ENCODE results near the gene CFAP100. TPM values are rescaled to one million over a fixed set of nuclear protein-coding genes. Genes with fewer than 3 reads are reported as not detected.

Gene CFAP100
- total and polyA plus RNA-seq, 2 donors = 0.11 TPM; not detected in 1

- peak overlapping the region in 1 of 2 donors; percentile 43 for H3K27ac ChIP-seq (ENCODE audit: low read depth in 1 of 2, low read length in 1 of 2)
- H3K9me3 ChIP-seq (ENCODE audit: control insufficient read depth in 2 of 2, insufficient read depth in 1 of 2, low read length in 1 of 2) = peaks cover 0 to 4% of the 10 kb centered on the region in 2 donors
- peak overlapping the region in 1 of 2 donors; percentile 61 for H3K4me3 ChIP-seq (ENCODE audit: low read length in 2 of 2)
- H3K27me3 ChIP-seq (ENCODE audit: control insufficient read depth in 2 of 2, insufficient read depth in 1 of 2, low read length in 1 of 2) = peaks cover 52 to 76% of the 10 kb centered on the region in 2 donors
- H3K36me3 ChIP-seq (ENCODE audit: control insufficient read depth in 2 of 2, insufficient read depth in 2 of 2, low read length in 1 of 2) = no peaks in the 10 kb centered on the region
- H3K4me1 ChIP-seq (ENCODE audit: control insufficient read depth in 2 of 2, insufficient read depth in 2 of 2, low read length in 2 of 2) = peaks cover 7 to 23% of the 10 kb centered on the region in 2 donors
- WGBS = 2% methylated on average over 100 of the region's 100 CpGs
- DNase-seq (ENCODE audit: low read depth in 6 of 9, low spot score in 9 of 9) = peak in 1 of 9 donors; percentile 12
These were observed 38.1 kb upstream of the CFAP100 start for GRCh38 chr3:126356373-126357264.

GRCh38 chr3:126357295-126358037 is 37.2 kb upstream of the CFAP100 start, which contains the start of gene KLF15:
KLF15 (minus strand) TSS chr3:126357408; CDS start chr3:126352922, 4,486 bp downstream.
- Histone ChIP-seq H3K9me3 (ENCODE audit: control insufficient read depth in 2 of 2, insufficient read depth in 1 of 2, low read length in 1 of 2) (peaks cover 0 to 4% of the 10 kb centered on the region in 2 donors), H3K27ac (ENCODE audit: low read depth in 1 of 2, low read length in 1 of 2) (peak within 1 kb of the TSS in 1 of 2 donors; percentile 43), H3K27me3 (ENCODE audit: control insufficient read depth in 2 of 2, insufficient read depth in 1 of 2, low read length in 1 of 2) (peaks cover 52 to 80% of the 10 kb centered on the region in 2 donors), H3K4me1 (ENCODE audit: control insufficient read depth in 2 of 2, insufficient read depth in 2 of 2, low read length in 2 of 2) (peaks cover 7 to 23% of the 10 kb centered on the region in 2 donors), H3K36me3 (ENCODE audit: control insufficient read depth in 2 of 2, insufficient read depth in 2 of 2, low read length in 1 of 2) (no peaks in the 10 kb centered on the region), H3K4me3 (ENCODE audit: low read length in 2 of 2) (peak within 1 kb of the TSS in 1 of 2 donors; percentile 61)
- WGBS = 1% methylated on average over 86 of the region's 86 CpGs
- peak in 8 of 9 donors; percentile 29 to 83 (median 68) for DNase-seq (ENCODE audit: low read depth in 6 of 9, low spot score in 9 of 9)

- H3K4me1 ChIP-seq (ENCODE audit: control insufficient read depth in 2 of 2, insufficient read depth in 2 of 2, low read length in 2 of 2) = peaks cover 7 to 23% of the 10 kb centered on the region in 2 donors
- WGBS = 12% methylated on average over 11 of the region's 11 CpGs
- peaks cover 0 to 4% of the 10 kb centered on the region in 2 donors for H3K9me3 ChIP-seq (ENCODE audit: control insufficient read depth in 2 of 2, insufficient read depth in 1 of 2, low read length in 1 of 2)
- no peak overlapping the region for H3K27ac ChIP-seq (ENCODE audit: low read depth in 1 of 2, low read length in 1 of 2)
- peak overlapping the region in 1 of 2 donors; percentile 61 for H3K4me3 ChIP-seq (ENCODE audit: low read length in 2 of 2)
- no peaks in the 10 kb centered on the region for H3K36me3 ChIP-seq (ENCODE audit: control insufficient read depth in 2 of 2, insufficient read depth in 2 of 2, low read length in 1 of 2)
- no peak for DNase-seq (ENCODE audit: low read depth in 6 of 9, low spot score in 9 of 9)
- H3K27me3 ChIP-seq (ENCODE audit: control insufficient read depth in 2 of 2, insufficient read depth in 1 of 2, low read length in 1 of 2) = peaks cover 52 to 80% of the 10 kb centered on the region in 2 donors
These were observed 36.5 kb upstream of the CFAP100 start for GRCh38 chr3:126358038-126358815.

GRCh38 chr3:126358816-126359181 is 35.9 kb upstream of the CFAP100 start:
- Histone ChIP-seq H3K27ac (ENCODE audit: low read depth in 1 of 2, low read length in 1 of 2) (no peak overlapping the region), H3K9me3 (ENCODE audit: control insufficient read depth in 2 of 2, insufficient read depth in 1 of 2, low read length in 1 of 2) (peaks cover 0 to 4% of the 10 kb centered on the region in 2 donors), H3K4me3 (ENCODE audit: low read length in 2 of 2) (no peak overlapping the region), H3K36me3 (ENCODE audit: control insufficient read depth in 2 of 2, insufficient read depth in 2 of 2, low read length in 1 of 2) (no peaks in the 10 kb centered on the region), H3K4me1 (ENCODE audit: control insufficient read depth in 2 of 2, insufficient read depth in 2 of 2, low read length in 2 of 2) (peaks cover 7 to 23% of the 10 kb centered on the region in 2 donors), H3K27me3 (ENCODE audit: control insufficient read depth in 2 of 2, insufficient read depth in 1 of 2, low read length in 1 of 2) (peaks cover 52 to 76% of the 10 kb centered on the region in 2 donors)
- no peak for DNase-seq (ENCODE audit: low read depth in 6 of 9, low spot score in 9 of 9)
- WGBS = 86% methylated on average over 3 of the region's 3 CpGs

- DNase-seq (ENCODE audit: low read depth in 6 of 9, low spot score in 9 of 9) = no peak
- peaks cover 47 to 65% of the 10 kb centered on the region in 2 donors for H3K27me3 ChIP-seq (ENCODE audit: control insufficient read depth in 2 of 2, insufficient read depth in 1 of 2, low read length in 1 of 2)
- no peak overlapping the region for H3K27ac ChIP-seq (ENCODE audit: low read depth in 1 of 2, low read length in 1 of 2)
- H3K36me3 ChIP-seq (ENCODE audit: control insufficient read depth in 2 of 2, insufficient read depth in 2 of 2, low read length in 1 of 2) = no peaks in the 10 kb centered on the region
- H3K4me1 ChIP-seq (ENCODE audit: control insufficient read depth in 2 of 2, insufficient read depth in 2 of 2, low read length in 2 of 2) = peaks cover 7 to 22% of the 10 kb centered on the region in 2 donors
- H3K4me3 ChIP-seq (ENCODE audit: low read length in 2 of 2) = no peak overlapping the region
- peaks cover 0 to 4% of the 10 kb centered on the region in 2 donors for H3K9me3 ChIP-seq (ENCODE audit: control insufficient read depth in 2 of 2, insufficient read depth in 1 of 2, low read length in 1 of 2)
- 77% methylated on average over 3 of the region's 3 CpGs for WGBS
These were observed 34.5 kb upstream of the CFAP100 start for GRCh38 chr3:126360046-126360713.

GRCh38 chr3:126360714-126361060 is 34.0 kb upstream of the CFAP100 start:
- Histone ChIP-seq H3K4me1 (ENCODE audit: control insufficient read depth in 2 of 2, insufficient read depth in 2 of 2, low read length in 2 of 2) (peaks cover 7 to 17% of the 10 kb centered on the region in 2 donors), H3K27ac (ENCODE audit: low read depth in 1 of 2, low read length in 1 of 2) (no peak overlapping the region), H3K36me3 (ENCODE audit: control insufficient read depth in 2 of 2, insufficient read depth in 2 of 2, low read length in 1 of 2) (no peaks in the 10 kb centered on the region), H3K27me3 (ENCODE audit: control insufficient read depth in 2 of 2, insufficient read depth in 1 of 2, low read length in 1 of 2) (peaks cover 42 to 60% of the 10 kb centered on the region in 2 donors), H3K9me3 (ENCODE audit: control insufficient read depth in 2 of 2, insufficient read depth in 1 of 2, low read length in 1 of 2) (peaks cover 0 to 4% of the 10 kb centered on the region in 2 donors), H3K4me3 (ENCODE audit: low read length in 2 of 2) (no peak overlapping the region)
- WGBS = 84% methylated on average over 3 of the region's 3 CpGs
- DNase-seq (ENCODE audit: low read depth in 6 of 9, low spot score in 9 of 9) = no peak

GRCh38 chr3:126361211-126361610 is 33.5 kb upstream of the CFAP100 start:
- Histone ChIP-seq H3K9me3 (ENCODE audit: control insufficient read depth in 2 of 2, insufficient read depth in 1 of 2, low read length in 1 of 2) (peaks cover 0 to 4% of the 10 kb centered on the region in 2 donors), H3K4me1 (ENCODE audit: control insufficient read depth in 2 of 2, insufficient read depth in 2 of 2, low read length in 2 of 2) (peaks cover 7 to 12% of the 10 kb centered on the region in 2 donors), H3K4me3 (ENCODE audit: low read length in 2 of 2) (no peak overlapping the region), H3K27me3 (ENCODE audit: control insufficient read depth in 2 of 2, insufficient read depth in 1 of 2, low read length in 1 of 2) (peaks cover 37 to 55% of the 10 kb centered on the region in 2 donors), H3K27ac (ENCODE audit: low read depth in 1 of 2, low read length in 1 of 2) (no peak overlapping the region), H3K36me3 (ENCODE audit: control insufficient read depth in 2 of 2, insufficient read depth in 2 of 2, low read length in 1 of 2) (no peaks in the 10 kb centered on the region)
- WGBS = 91% methylated on average over 9 of the region's 9 CpGs
- DNase-seq (ENCODE audit: low read depth in 6 of 9, low spot score in 9 of 9) = no peak

GRCh38 chr3:126364130-126364695 is 30.5 kb upstream of the CFAP100 start:
- Histone ChIP-seq H3K36me3 (ENCODE audit: control insufficient read depth in 2 of 2, insufficient read depth in 2 of 2, low read length in 1 of 2) (no peaks in the 10 kb centered on the region), H3K27me3 (ENCODE audit: control insufficient read depth in 2 of 2, insufficient read depth in 1 of 2, low read length in 1 of 2) (peaks cover 7 to 29% of the 10 kb centered on the region in 2 donors), H3K27ac (ENCODE audit: low read depth in 1 of 2, low read length in 1 of 2) (no peak overlapping the region), H3K9me3 (ENCODE audit: control insufficient read depth in 2 of 2, insufficient read depth in 1 of 2, low read length in 1 of 2) (no peaks in the 10 kb centered on the region), H3K4me3 (ENCODE audit: low read length in 2 of 2) (no peak overlapping the region), H3K4me1 (ENCODE audit: control insufficient read depth in 2 of 2, insufficient read depth in 2 of 2, low read length in 2 of 2) (no peaks in the 10 kb centered on the region)
- WGBS = 95% methylated on average over 9 of the region's 9 CpGs
- no peak for DNase-seq (ENCODE audit: low read depth in 6 of 9, low spot score in 9 of 9)

Data from thymus (tissue), 11 donors.